Measurements from ENCODE around the gene UCK2.

UCK2 gene

DNA sequence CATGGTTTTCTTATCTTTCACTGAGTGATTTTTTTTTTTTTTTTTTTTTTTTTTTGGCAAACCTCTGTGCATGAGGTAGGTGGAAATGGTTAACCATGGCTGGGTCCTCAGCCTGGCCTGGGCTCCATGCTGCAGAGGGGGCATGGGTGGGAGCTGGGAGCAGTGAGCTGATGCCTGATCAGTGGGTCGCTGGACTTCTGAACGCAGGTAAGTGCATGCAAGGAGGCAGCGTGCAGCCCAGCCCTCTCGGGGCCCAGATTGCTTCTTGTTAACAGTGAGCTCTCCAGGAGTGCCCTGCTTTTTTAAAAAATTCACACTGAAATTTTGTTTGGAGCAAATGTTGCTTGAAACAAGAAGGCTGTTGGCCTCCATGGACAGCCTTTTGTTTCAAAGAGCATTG is 75.2 kb downstream of the UCK2 start:
- DNase-seq (ENCODE audit: low read depth), result no peak

DNA sequence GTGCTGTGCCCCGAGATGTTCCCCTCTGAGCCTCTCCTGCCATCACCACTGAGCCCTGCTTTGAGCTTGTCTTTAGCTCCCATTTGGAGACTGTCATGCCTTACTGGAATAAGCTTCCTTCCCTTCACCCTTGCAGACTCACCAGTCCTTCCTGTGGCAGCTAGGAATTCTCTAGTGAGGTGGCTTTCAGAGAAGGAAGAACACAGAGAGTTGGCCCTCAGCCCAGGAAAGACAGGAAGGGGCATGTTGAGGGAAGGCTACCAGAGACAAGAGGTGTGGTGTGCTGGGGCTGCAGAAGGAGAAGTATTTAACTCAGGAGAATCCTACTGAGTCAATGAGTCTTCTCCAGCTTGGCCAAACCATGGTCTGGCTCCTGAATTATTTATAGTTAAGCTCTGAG is 76.3 kb downstream of the UCK2 start:
- DNase-seq (ENCODE audit: low read depth), result no peak

DNA sequence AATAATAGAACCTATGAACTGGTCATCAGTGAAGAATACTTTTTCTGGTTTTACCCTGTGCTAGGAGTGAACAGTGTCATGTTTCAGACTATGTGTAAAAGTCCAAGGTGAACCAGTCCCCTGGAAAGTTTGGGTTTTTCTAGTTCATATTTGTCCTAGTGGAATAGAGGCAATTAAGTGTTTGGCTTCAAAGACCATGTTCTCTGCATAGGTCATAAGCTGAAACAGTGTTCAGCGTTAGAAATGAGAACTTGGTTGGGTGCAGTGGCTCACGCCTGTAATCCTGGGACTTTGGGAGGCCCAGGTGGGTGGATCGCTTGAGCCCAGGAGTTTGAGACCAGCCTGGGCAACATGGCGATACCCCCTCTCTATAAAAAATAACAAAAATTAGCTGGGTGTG is 77.5 kb downstream of the UCK2 start:
- DNase-seq (ENCODE audit: low read depth), result no peak

DNA sequence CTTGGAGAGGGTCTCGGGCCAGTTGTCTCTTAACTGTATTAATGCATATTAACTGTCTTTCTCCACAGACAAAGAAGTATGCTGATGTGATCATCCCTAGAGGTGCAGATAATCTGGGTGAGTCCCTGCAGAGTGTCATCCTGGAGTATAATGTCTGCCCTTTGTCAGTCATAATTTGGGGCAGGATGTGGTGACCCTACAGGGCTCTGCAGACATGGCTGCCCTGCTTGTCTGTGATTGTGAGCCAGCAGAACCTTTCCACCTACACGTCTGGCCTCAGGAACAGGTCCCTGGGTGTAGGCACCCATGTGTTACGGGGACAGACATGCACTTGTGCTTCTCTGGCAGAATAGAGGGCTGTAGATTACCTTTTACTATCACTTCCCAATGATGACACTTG is 78.4 kb downstream of the UCK2 start:
- no peak for DNase-seq (ENCODE audit: low read depth)

DNA sequence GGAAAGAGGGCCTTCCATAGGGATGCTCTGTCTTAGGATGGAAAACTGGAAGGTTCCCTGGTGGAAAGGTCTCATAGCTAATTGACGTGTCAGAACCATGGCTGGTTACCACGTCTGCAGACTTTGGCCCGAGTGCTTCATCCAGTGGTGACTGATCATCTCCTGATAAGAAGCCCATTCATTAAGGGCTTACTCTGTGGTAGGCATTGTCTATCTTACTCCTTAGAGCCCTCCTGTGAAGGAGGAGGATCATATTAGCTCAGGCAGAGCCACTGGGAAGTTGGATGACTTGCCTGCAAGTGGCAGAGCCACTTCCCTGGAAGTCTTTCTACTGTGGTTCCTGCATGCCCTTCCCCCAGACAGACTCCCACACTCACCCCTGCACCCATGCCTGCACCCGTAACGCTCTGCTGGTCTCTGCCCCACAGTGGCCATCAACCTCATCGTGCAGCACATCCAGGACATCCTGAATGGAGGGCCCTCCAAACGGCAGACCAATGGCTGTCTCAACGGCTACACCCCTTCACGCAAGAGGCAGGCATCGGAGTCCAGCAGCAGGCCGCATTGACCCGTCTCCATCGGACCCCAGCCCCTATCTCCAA is 79.9 kb downstream of the UCK2 start:
- DNase-seq (ENCODE audit: low read depth), result no peak

DNA sequence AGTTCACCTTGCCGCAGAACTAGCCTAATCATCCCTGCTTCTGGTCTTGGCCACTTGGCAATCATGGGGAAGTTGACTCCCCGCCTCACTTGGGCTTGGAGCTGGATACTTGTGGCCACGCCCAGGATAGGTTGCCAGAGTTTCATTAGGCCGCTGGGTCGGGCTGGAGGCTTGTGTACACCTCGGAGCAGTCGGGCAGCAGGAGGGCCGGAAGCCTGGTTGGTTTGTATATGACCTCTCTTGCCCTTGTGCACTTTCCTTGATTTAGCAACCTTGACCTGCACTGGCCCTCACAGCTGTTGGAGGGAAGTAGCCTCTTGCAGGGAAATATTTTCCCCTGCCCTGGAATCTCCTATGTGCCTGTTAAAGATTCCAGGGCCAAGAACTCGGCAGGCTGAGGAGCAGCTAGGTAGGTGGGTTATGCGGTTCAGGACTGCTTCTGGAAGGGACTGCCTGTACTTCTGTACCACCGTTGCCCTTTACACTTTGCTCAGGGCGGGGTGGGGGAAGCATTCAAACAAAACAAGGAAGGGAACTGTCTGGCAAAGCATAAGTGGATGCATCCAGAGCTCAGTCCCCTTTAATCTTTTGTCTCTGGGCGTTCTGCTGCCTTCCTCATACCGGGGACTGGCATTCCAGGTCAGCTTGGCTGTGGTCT is 83.5 kb downstream of the UCK2 start:
- DNase-seq (ENCODE audit: low read depth), result no peak

DNA sequence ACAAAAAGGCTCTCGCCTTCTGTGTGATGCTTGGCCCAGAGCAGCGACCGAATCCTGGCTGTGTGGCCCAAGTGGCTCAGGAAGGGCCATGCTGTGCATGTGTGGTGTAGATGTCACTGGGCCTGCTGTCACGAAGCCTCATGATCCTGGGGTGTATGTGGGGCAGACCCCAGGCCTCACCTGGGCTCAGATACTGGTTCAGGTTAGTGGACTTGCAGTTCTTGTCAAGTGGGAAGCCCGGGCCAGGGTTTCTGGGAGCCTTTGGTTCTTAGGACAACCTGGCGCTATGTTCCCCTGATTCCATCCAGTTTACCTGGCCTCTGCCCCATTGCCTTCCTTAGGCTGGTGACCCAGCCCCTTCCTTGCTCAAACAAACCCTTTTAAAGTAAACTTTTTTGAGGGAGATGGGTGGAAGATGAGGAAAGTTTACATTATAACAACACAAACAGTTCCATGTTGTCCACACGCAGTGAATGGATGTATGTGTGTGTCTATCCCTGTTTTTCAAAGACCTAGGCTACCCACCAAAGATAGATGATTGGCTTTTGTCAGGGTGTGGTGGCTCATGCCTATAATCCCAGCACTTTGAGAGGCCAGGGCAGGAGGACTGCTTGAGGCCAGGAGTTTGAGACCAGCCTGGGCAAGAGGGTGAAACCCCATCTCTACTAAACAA is 84.3 kb downstream of the UCK2 start:
- DNase-seq (ENCODE audit: low read depth), result no peak

DNA sequence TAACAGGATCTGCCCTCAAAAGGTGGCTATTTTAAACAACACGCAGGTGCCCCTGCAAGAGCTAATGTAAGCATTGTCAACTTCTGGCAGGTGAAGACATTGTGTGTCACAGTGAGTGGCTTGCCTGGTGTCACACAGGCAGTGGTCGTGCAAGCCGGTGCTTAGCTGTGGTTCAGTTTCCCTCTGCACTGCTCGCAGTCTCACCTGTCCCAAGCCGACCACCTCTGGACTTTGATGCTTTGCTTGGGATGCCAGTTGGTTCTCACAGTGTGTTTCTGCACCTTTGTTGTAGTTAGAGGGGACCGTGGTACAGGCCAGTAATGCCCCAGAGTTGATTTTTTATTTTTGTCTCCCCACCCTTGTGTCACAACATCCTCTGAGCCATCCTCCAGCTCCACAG is 85.2 kb downstream of the UCK2 start:
- DNase-seq (ENCODE audit: low read depth), result no peak

DNA sequence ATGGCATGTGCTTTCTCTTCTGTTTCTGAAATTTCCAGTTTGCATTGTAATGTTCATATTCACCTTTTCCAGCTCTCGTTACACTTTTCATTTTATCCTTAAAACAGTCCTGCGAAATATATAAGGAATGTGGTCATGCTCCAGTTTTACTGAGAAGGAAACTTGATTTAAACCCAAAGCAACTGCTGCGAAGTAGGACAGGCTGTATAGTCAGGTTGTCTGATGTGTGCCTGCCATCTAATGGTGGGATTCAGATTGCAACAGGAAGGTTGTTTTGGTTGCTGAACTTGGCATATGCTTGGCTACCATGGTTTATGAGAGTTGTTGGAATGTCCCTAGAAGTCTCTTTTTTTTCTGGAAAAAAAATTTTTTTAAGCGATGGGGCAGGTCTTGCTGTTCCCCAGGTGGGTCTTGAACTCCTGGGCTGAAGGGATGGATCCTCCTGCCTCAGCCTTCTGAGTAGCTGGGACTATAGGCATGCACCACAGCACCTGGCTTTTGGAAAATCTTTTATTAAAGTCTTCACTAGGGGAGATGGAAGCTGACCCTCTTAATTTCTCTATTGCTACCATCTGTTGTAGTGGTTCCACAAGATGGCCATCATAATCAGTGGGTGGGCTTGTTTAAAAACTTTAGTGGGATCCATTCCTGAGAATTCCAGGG is 86.9 kb downstream of the UCK2 start:
- DNase-seq (ENCODE audit: low read depth), result no peak

DNA sequence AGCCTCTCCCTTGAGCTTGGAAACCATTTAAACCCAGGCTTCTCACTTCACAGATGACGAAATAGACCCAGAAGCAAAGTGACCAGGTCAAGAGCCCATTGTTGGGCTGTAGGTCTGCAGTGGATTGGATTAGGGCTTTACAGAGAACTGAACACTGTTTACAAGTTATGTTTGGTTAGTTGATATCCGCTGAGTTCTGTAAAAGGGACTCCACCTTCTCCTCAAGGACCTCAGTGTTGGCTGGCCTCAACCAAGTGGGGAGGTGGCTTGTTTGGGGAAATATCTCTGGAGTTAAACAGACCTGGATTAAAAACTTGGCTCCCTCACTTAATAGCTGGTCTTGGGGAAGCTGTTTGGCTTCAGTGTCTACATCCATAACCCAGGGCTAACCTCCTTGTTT is 88.1 kb downstream of the UCK2 start:
- DNase-seq (ENCODE audit: low read depth), result no peak

DNA sequence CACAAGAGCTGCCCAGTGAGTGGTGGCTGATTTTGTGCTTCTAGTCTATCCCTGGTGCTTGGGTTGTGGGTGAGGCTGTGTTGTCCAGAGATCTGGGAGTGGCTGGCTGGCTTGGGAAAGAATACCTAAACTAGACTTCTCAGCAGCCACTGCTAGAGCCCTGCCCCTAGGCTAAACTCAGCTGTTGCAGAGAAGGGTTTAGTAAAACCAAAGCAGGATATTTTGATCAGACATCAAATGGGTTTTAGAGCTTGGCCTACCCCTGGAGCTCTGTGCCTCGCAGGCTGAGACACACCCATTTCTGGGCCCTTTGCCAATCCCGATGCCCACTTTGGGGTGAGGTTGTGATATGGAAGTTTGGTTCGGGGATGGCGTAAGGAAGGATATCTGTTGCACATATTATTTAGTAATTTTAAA is 88.5 kb downstream of the UCK2 start:
- no peak for DNase-seq (ENCODE audit: low read depth)

DNA sequence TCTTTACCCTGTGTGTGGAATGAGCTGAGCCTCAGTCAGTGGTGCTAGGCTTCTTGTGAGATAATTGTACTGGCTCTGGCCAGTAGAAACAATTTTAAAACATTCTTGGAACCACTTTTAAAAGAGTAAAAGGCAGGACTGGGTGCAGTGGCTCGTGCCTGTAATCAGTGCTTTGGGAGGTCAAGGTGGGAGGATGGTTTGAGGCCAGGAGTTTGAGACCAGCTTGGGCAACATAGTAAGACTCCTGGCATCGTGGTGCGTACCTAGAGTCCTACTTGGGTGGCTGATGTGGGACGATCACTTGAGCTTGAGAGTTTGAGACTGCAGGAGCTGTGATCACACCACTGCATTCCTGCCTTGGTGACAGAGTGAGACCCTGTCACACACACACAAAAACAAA is 89.8 kb downstream of the UCK2 start:
- DNase-seq (ENCODE audit: low read depth), result no peak

DNA sequence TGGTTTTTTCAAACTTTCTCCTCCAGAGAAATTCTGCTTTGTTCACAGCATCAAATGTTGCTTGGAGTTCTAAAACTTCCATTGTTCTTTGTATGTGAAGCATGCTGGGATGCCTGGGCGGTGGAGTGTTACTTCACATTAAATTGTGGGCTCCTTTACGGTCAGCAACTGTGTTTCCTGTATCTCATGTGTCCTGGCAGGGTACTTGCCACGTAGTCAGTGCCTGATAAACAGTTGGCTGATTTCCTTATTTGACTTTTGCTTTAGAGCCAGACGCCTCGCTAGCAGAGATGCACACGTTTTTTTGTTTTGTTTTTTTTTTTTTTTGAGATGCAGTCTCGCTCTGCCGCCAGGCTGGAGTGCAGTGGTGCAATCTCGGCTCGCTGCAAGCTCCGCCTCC is 96.7 kb downstream of the UCK2 start:
- no peak for DNase-seq (ENCODE audit: low read depth)

DNA sequence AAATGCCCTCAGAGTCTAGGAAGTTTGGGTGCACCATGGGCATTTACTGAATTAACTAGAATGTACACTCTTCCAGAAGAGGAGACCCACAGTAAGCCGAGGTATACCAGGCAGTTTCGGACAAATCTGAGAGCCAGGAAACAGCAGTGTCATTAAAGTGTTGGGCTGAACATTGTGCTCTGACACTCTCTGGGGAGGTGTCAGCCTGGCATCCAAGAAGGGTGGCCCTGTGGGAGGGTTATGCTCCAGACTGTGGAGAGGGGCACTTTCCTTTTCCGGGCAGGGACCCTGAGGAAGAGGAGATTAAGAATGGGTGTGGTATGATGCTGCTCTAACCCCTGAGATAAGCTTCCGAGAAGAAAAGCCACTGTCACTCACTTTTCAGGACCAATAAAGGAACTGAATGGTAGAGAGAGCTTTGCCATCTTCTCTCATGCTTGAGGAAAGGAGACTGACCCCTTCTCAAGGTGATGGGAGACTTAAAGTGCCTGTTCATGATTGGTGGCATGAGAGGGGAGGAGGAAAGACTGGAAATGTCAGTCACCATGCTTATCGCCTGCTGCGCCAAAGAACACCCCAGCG is 98.2 kb downstream of the UCK2 start:
- DNase-seq (ENCODE audit: low read depth), result no peak

DNA sequence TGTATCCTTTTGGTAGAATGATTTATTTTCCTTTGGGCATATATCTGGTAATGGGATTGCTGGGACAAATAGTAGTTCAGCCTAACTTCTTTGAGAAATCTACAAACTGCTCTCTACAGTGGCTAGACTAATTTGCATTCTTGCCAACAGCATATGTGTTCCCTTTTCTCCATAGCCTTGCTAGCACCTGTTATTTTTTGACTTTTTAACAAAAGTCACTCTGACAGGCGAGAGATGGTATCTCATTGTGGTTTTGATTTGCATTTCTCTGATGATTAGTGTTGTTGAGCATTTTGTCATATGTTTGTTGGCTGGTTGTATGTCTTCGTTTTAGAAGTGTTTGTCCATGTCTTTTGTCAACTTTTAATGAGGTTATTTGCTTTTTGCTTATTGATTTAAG is 99.8 kb downstream of the UCK2 start:
- DNase-seq (ENCODE audit: low read depth), result no peak

DNA sequence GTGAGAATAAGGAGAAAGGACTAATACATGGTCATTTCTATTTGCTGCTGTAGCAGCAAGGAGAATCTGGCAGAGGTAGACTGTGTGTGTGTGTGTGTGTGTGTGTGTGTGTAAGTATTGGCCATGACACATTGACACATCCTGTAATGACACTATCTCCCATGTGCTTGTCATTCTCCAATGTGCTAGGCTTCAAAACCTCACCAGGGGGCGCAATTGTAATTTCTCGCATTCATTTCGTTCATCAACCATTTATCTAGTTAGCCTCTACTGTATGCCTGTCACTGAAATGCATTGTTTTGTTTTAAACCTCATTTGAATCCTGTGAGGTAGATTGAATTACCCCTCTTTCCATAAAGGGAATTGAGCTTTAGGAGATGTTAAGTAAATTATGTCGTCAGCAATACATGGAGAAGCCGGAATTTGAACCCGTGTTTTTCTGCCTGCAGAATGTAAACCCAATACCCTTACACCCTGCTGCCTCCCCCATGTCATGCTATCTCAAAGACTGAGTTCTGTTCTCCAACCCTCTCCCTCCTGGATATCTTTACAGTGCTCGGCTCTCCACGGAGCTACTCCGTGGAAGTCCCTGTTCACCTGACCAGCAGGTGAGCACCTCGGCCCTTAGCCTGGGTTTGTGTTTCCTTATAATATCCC is 100.8 kb downstream of the UCK2 start:
- DNase-seq (ENCODE audit: low read depth), result no peak

DNA sequence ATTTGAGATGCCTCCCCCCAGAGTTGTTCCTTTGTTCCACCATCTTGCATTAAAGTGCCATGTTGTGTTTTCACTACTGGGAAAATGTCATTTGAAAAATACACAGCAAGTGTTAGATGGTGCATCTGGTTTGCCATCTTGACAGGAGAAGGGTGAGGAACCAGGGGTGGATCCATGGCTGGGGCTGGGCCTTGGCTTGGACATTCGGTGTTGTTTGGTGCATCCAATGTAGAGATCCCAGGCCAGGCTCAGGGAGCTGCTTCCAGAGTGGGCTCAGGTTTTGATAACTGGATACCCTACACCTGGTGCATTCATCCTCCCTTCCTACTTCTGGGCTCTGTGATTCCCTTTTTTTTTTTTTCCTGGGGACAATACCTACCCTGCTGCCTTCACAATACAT is 103.5 kb downstream of the UCK2 start:
- no peak for DNase-seq (ENCODE audit: low read depth)

DNA sequence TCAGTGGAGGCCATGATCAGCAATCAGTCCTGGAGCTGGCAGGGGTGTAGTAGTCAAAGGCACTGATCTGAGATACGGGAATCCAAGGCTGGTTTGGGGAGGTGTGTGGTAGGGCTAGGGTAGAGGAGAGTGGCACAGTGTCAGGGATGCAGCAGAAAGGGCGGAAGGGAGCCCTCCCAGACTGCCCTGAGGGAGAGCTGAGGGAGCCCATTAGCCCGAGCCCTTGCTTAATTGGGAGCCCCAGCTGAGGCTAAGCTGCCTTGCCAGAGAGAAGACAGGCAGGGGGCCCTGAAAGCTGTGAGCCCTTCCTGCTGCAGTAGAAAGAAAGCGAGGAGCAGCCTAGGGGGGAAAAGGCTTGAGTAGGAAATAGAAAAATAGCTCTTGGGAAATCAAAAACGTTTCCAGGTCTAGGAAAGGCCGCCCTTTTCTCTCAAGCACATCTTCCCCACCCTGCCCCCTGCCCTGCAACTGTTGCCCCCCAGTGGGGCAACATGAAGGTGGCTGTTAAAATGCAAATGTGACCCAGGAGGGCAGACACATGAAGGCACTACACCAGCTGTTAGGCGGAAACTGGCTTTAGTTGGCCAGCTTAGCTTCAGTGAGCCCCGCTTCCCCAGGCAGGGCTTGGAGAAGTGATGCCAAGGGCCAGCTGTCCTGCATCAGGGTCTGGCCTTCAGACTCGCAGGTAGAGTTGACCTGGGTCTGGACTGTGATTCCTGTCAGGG is 106.2 kb downstream of the UCK2 start:
- DNase-seq (ENCODE audit: low read depth), result no peak

DNA sequence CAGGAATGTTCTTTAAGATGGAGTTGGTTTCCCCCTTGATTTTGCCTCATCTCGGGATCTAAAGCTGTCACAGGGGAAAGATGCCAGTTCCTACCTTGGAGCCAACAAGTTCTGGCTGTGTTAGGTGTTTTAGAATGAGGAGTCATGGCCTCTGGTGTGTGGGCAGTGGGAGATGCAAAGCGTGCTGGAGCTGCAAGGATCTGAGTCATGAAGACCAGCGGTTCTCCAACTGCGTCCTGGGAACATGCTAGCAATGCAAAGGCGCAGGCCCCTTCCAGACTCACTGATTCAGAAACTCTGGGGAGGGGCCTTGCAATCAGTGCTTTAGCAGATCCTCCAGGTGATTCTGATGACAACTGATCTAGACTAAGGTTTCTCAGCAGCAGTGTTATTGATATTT is 109.1 kb downstream of the UCK2 start:
- DNase-seq (ENCODE audit: low read depth), result no peak

DNA sequence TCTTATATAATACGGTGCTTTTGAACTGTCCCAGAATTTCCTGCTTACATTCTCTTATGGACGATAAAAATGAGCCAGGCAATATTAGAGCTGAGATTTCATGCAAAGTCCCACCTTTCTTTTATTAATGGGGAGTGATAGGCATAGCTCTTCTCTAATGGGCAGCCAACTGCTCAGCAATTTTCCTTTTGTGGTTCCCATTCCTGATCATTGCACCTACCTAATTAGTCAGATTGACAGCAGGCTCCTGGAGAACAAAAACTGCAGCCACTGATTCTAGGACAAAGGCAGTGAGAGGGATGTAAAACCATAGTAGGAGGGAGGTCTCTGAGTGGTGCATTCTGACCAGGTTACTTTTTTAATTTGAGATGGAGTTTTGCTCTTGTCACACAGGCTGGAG is 110.4 kb downstream of the UCK2 start:
- no peak for DNase-seq (ENCODE audit: low read depth)

DNA sequence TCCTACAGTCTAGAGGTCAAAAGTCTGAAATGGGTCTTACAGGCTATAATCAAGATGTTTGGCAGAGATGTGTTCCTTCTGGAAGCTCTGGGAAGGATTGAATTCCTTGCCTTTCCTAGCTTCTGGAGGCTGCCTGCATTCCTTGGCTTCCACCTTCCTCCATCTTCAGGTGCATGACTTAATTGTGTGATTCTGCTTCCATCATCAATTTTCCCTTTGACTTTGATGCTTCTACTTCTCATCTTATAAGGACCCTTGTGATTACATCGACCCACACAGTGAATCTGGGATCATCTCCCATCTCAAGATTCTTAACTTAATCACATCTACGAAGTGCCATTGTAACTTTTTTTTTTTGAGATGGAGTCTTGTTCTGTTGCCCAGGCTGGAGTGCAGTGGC is 111.4 kb downstream of the UCK2 start:
- no peak for DNase-seq (ENCODE audit: low read depth)

DNA sequence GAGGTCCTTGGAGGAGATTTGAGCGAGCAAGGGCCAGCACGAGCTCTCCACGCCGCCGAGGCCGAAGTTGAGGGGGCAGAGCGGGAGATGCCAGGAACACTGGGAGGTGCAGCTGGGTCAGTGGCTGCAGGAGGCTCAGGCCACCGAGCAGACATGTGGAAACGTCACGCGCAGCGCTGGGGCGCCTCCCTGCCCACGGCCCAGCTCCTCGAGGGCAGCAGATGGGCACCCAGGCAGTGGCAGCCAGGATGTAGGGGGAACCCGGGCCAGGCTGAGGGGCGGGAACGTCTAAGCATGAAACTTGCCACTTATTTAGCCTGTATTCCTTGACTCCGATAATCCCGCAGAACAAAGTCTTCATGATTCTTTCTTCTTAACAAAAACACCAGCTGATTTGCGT is 114.1 kb downstream of the UCK2 start:
- DNase-seq (ENCODE audit: low read depth), result no peak

All from stimulated activated CD8-positive, alpha-beta memory T cell treated with anti-CD3 and anti-CD28 coated beads, Interleukin-15, amount 100 ng/mL, for 24 hours (primary cell).